Cerebellar nuclear complex (tissue), 1 donor: ENCODE data around the gene B3GNT3.
"Not testable (repeated sequence)": the region's sequence is repeated elsewhere in the genome, so short reads cannot be mapped to it uniquely, and the experiment has no call there.

Experiments used
- DNase-seq, 2 experiments: peaks; one replicate each; lab custom pipeline; 2025; lab: John Stamatoyannopoulos, UW

Gene B3GNT3

GRCh38 chr19:17797424-17798201 lies 2.7 kb downstream of the B3GNT3 start:
- DNase-seq = no peak

- not testable (repeated sequence) for DNase-seq
These were observed 3.7 kb downstream of the B3GNT3 start for GRCh38 chr19:17798599-17798998.

- no peak for DNase-seq
These were observed 7.4 kb downstream of the B3GNT3 start for GRCh38 chr19:17802137-17802858.

GRCh38 chr19:17803264-17803896 lies 8.4 kb downstream of the B3GNT3 start:
- no peak for DNase-seq

GRCh38 chr19:17805427-17805826 lies 10.5 kb downstream of the B3GNT3 start:
- DNase-seq = no peak

- DNase-seq = no peak
These were observed 12.0 kb downstream of the B3GNT3 start for GRCh38 chr19:17806945-17807344.

GRCh38 chr19:17807731-17808316 lies 12.9 kb downstream of the B3GNT3 start:
- DNase-seq = no peak

- DNase-seq = no peak
These were observed 16.2 kb downstream of the B3GNT3 start for GRCh38 chr19:17811103-17811502.

GRCh38 chr19:17811681-17812080 lies 16.7 kb downstream of the B3GNT3 start:
- no peak for DNase-seq

GRCh38 chr19:17812099-17812498 lies 17.2 kb downstream of the B3GNT3 start:
- no peak for DNase-seq

- DNase-seq = no peak
These were observed 22.9 kb downstream of the B3GNT3 start for GRCh38 chr19:17817668-17818363.

- DNase-seq = no peak
These were observed 26.3 kb downstream of the B3GNT3 start, which contains the start of gene INSL3 for GRCh38 chr19:17821190-17821589. Gene INSL3, minus strand, starts transcription at chr19:17821519. Its CDS starts 13 bp downstream, at chr19:17821506.

GRCh38 chr19:17824339-17824738 lies 29.4 kb downstream of the B3GNT3 start:
- no peak for DNase-seq

GRCh38 chr19:17826508-17827056 lies 31.6 kb downstream of the B3GNT3 start:
- no peak for DNase-seq

- peak in 1 of 2 experiments; percentile 40 for DNase-seq
These were observed 35.1 kb downstream of the B3GNT3 start for GRCh38 chr19:17829855-17830566.

- DNase-seq = peak; percentile 90 to 96
These were observed 35.9 kb downstream of the B3GNT3 start for GRCh38 chr19:17830567-17831418.

GRCh38 chr19:17831419-17831888 lies 36.5 kb downstream of the B3GNT3 start:
- no peak for DNase-seq

- DNase-seq = no peak
These were observed 37.7 kb downstream of the B3GNT3 start for GRCh38 chr19:17832443-17833208.
